ENCODE measurements around the gene CPT1C. TPM values are rescaled to one million over a fixed set of nuclear protein-coding genes. Genes with fewer than 3 reads are reported as not detected.

CPT1C gene
- total and polyA plus RNA-seq, 2 donors (not counting 1 experiment from before 2014, with no cell fraction given): 0.30 to 1.7 TPM

DNA sequence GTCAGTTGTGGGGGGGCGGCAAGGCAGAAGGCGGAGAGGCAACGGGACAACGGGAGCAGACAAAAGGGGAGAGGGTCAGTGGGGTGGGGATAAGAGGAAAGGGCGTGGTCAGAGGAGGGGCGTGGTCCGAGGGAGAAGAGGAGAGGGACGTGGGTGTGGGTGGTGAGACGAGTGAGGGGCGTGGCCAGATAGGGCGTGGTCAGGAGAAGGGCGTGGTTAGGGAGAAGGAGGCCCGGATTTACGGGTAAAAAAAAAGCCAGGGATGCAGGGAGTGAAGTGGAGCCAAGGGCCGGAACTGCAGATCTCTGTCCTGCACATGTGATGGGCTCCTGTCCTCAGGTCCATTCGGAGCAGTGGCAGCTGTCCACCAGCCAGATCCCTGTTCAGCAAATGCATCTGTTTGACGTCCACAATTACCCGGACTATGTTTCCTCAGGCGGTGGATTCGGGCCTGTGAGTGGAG is 21.5 kb downstream of the CPT1C start:
- intact Hi-C loops (cut with micrococcal nuclease): no loop called here
- DNase-seq (no peak), ATAC-seq (ENCODE audit: low read depth) (no peak)
- CTCF ChIA-PET: no interaction called here
- peaks cover 4% of the 10 kb centered on the region for H3K4me1 Mint-ChIP-seq
- Histone ChIP-seq H3K4me2 (replicated peaks; ENCODE audit: low read depth, low read length, poor library complexity, severe bottlenecking) (no peak overlapping the region), H3K27ac (ENCODE audit: low read length in 2 of 2) (no peak overlapping the region), H4K20me1 (ENCODE audit: control insufficient read depth, insufficient read depth, low read length, poor library complexity, severe bottlenecking) (no peaks in the 10 kb centered on the region), H3K4me3 (ENCODE audit: control extremely low read depth in 1 of 5, extremely low read depth in 1 of 5, insufficient read depth in 1 of 5, low read depth in 2 of 5, low read length in 4 of 5) (no peak overlapping the region), H3K4me1 (ENCODE audit: control insufficient read depth in 2 of 2, insufficient read depth in 2 of 2, low read length in 2 of 2) (peaks cover 2 to 5% of the 10 kb centered on the region in 2 donors), H3K36me3 (replicated peaks in 1 of 2; ENCODE audit: control extremely low read depth in 1 of 2, control insufficient read depth in 1 of 2, extremely low read depth in 1 of 2, insufficient read depth in 2 of 2, low read length in 1 of 2) (no peaks in the 10 kb centered on the region), H3K9ac (ENCODE audit: low read length) (no peak overlapping the region), H2AFZ (ENCODE audit: insufficient read depth, low read depth, low read length, poor library complexity, severe bottlenecking) (no peak overlapping the region), H3K9me3 (ENCODE audit: control extremely low read depth in 1 of 3, control insufficient read depth in 2 of 3, insufficient read depth in 1 of 3, low read length in 2 of 3) (peaks cover 0 to 3% (median 0%) of the 10 kb centered on the region in 3 donors), H3K79me2 (ENCODE audit: control insufficient read depth, insufficient read depth, low read length) (no peaks in the 10 kb centered on the region), H3K27me3 (replicated peaks in 1 of 4; ENCODE audit: control extremely low read depth in 1 of 4, control insufficient read depth in 3 of 4, insufficient read depth in 4 of 4, low read length in 3 of 4) (no peaks in the 10 kb centered on the region)
- no peak for TF ChIP-seq EZH2 (IDR thresholded peaks at IDR 0.05; ENCODE audit: borderline replicate concordance, insufficient read depth, low read depth, low read length, poor library complexity, severe bottlenecking)
- TF ChIP-seq, protein P1, sequence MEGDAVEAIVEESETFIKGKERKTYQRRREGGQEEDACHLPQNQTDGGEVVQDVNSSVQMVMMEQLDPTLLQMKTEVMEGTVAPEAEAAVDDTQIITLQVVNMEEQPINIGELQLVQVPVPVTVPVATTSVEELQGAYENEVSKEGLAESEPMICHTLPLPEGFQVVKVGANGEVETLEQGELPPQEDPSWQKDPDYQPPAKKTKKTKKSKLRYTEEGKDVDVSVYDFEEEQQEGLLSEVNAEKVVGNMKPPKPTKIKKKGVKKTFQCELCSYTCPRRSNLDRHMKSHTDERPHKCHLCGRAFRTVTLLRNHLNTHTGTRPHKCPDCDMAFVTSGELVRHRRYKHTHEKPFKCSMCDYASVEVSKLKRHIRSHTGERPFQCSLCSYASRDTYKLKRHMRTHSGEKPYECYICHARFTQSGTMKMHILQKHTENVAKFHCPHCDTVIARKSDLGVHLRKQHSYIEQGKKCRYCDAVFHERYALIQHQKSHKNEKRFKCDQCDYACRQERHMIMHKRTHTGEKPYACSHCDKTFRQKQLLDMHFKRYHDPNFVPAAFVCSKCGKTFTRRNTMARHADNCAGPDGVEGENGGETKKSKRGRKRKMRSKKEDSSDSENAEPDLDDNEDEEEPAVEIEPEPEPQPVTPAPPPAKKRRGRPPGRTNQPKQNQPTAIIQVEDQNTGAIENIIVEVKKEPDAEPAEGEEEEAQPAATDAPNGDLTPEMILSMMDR (IDR thresholded peaks at IDR 0.05): no peak
- H3K27me3 Mint-ChIP-seq: peaks cover 4% of the 10 kb centered on the region
- POLR2A ChIA-PET: interaction anchor here (0.6 kb wide), 1 partner anchor 12 kb away, joined by 3 read pairs; no protein-coding TSS in a partner anchor
- H3K9me3 Mint-ChIP-seq (ENCODE audit: insufficient read depth): no peaks in the 10 kb centered on the region
- H3K4me3 Mint-ChIP-seq: no peak overlapping the region
- WGBS (ENCODE audit: insufficient coverage): 76% methylated on average over 17 of the region's 20 CpGs
- H3K27ac Mint-ChIP-seq: no peak overlapping the region

GRCh38 chr19:49713236-49713845 is 22.4 kb downstream of the CPT1C start:
- H4K20me1 ChIP-seq (ENCODE audit: control insufficient read depth, insufficient read depth, low read length, poor library complexity, severe bottlenecking): no peaks in the 10 kb centered on the region
- ChIA-PET CTCF (interaction anchor here (0.5 kb wide), 1 partner anchor 52 kb away, joined by 3 read pairs; no protein-coding TSS in a partner anchor), POLR2A (interaction anchor here (0.6 kb wide), 1 partner anchor 13 kb away, joined by 3 read pairs; no protein-coding TSS in a partner anchor)
- TF ChIP-seq, protein P1 (IDR thresholded peaks at IDR 0.05): no peak
- no peak for TF ChIP-seq EZH2 (IDR thresholded peaks at IDR 0.05; ENCODE audit: borderline replicate concordance, insufficient read depth, low read depth, low read length, poor library complexity, severe bottlenecking)
- no peak overlapping the region for H2AFZ ChIP-seq (ENCODE audit: insufficient read depth, low read depth, low read length, poor library complexity, severe bottlenecking)
- no peak overlapping the region for H3K4me3 Mint-ChIP-seq
- H3K9me3 ChIP-seq (ENCODE audit: control extremely low read depth in 1 of 3, control insufficient read depth in 2 of 3, insufficient read depth in 1 of 3, low read length in 2 of 3): peaks cover 0 to 8% (median 0%) of the 10 kb centered on the region in 3 donors
- H3K27ac ChIP-seq (ENCODE audit: low read length in 2 of 2): no peak overlapping the region
- H3K36me3 ChIP-seq (replicated peaks in 1 of 2; ENCODE audit: control extremely low read depth in 1 of 2, control insufficient read depth in 1 of 2, extremely low read depth in 1 of 2, insufficient read depth in 2 of 2, low read length in 1 of 2): no peaks in the 10 kb centered on the region
- H3K4me2 ChIP-seq (replicated peaks; ENCODE audit: low read depth, low read length, poor library complexity, severe bottlenecking): no peak overlapping the region
- no peak overlapping the region for H3K9ac ChIP-seq (ENCODE audit: low read length)
- H3K9me3 Mint-ChIP-seq (ENCODE audit: insufficient read depth): no peaks in the 10 kb centered on the region
- no peaks in the 10 kb centered on the region for H3K27me3 ChIP-seq (replicated peaks in 1 of 4; ENCODE audit: control extremely low read depth in 1 of 4, control insufficient read depth in 3 of 4, insufficient read depth in 4 of 4, low read length in 3 of 4)
- DNase-seq (no peak), ATAC-seq (ENCODE audit: low read depth) (no peak)
- H3K4me1 ChIP-seq (ENCODE audit: control insufficient read depth in 2 of 2, insufficient read depth in 2 of 2, low read length in 2 of 2): peaks cover 4 to 11% of the 10 kb centered on the region in 2 donors
- H3K79me2 ChIP-seq (ENCODE audit: control insufficient read depth, insufficient read depth, low read length): no peaks in the 10 kb centered on the region
- no peak overlapping the region for H3K27ac Mint-ChIP-seq
- H3K4me1 Mint-ChIP-seq: peaks cover 8% of the 10 kb centered on the region
- H3K27me3 Mint-ChIP-seq: peaks cover 4% of the 10 kb centered on the region
- WGBS (ENCODE audit: insufficient coverage): 100% methylated on average over 6 of the region's 8 CpGs
- no peak overlapping the region for H3K4me3 ChIP-seq (ENCODE audit: control extremely low read depth in 1 of 5, extremely low read depth in 1 of 5, insufficient read depth in 1 of 5, low read depth in 2 of 5, low read length in 4 of 5)
- intact Hi-C loops (cut with micrococcal nuclease): no loop called here
